HG02973 (cell line): ENCODE measurements around the gene NINJ1.
"Not testable (repeated sequence)": the region's sequence is repeated elsewhere in the genome, so short reads cannot be mapped to it uniquely, and the experiment has no call there.

Source experiments
- ATAC-seq: cut with Tn5 transposase; IDR thresholded peaks from one replicate; pipeline ENCODE4 v1.9.1; 2021; ENCODE audit warnings: moderate library complexity; ENCODE audit not compliant: unreplicated experiment

NINJ1 gene

DNA sequence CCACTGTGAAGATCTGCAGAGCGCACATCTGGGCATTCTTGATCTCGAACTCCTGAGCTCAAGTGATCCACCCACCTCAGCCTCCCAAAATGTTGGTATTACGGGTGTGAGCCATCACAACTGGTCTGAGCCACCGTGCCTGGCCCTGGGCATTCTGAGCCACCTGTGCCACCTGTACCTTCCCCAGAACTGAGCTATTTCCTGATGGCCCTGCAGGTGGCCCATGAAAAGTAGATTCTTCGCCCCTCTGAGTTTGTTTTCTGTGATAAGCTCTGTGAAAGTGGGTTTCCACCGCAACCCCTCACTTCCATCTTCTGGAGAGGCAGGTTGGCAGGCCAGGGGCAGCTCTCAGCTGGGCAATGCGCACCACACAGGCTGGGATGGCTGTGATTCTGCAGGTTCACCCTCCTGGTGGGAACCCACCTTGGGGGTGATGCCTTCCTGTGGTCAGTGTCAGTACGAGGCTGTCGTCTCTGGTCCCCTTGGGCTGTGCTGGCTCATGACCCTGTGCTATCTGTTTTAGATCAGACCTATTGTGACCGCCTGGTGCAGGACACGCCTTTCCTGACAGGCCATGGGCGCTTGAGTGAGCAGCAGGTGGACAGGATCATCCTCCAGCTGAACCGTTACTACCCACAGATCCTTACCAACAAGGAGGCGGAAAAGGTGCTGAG lies 26.8 kb downstream of the NINJ1 start:
- ATAC-seq, result no peak

- no peak for ATAC-seq
These were observed 28.4 kb downstream of the NINJ1 start for GRCh38 chr9:93105620-93106019.

DNA sequence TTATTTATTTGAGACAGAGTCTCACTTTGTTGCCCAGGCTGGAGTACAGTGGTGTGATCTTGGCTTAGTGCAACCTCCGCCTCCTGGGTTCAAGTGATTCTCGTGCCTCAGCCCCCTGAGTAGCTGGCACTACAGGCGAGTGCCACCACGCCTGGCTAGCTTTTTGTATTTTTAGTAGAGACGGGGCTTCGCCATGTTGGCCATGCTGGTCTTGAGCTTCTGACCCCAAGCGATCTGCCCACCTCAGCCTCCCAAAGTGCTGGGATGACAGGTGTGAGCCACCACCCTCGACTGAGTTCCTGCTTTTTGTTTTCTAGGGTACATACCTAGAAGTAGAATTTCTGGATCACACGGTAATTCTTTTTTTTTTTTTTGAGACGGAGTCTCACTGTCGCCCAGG lies 33.0 kb downstream of the NINJ1 start:
- not testable (repeated sequence) for ATAC-seq

- ATAC-seq, result no peak
These were observed 33.8 kb downstream of the NINJ1 start for GRCh38 chr9:93100276-93100636.

DNA sequence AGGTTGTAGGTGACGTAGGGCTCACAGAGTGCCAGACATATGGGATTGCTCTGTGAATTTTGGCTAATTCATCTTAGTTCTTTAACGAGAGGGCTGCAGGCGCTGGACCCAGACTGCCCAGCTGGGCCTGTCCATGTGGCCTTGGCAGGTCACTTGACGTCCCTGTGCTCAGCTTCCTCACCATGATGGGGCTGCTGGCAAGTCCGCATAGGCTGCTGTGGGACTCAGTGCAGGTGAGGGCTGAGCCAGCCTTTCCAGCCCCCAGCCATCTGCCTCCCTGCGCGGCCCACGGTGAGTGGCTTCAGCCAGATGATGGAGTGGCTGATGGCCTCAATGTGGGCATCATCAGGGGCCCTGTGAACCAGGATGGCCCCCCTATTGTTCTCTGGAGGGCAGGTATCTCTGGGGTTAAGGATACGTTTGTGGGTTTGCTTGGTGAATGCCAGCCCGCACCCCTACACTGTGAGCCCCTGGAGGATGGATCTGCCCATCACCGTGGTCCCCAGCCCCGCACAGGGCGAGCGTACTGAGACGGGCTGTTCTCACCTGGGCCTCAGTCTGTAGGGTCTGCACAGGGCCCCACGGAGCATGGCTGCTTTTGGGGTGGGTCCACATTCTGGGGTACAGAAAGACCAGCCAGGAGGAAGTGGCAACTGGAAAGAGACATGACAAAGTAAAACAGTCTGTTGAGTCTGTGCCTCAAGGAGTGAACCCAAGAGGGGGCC lies 34.3 kb downstream of the NINJ1 start:
- no peak for ATAC-seq

DNA sequence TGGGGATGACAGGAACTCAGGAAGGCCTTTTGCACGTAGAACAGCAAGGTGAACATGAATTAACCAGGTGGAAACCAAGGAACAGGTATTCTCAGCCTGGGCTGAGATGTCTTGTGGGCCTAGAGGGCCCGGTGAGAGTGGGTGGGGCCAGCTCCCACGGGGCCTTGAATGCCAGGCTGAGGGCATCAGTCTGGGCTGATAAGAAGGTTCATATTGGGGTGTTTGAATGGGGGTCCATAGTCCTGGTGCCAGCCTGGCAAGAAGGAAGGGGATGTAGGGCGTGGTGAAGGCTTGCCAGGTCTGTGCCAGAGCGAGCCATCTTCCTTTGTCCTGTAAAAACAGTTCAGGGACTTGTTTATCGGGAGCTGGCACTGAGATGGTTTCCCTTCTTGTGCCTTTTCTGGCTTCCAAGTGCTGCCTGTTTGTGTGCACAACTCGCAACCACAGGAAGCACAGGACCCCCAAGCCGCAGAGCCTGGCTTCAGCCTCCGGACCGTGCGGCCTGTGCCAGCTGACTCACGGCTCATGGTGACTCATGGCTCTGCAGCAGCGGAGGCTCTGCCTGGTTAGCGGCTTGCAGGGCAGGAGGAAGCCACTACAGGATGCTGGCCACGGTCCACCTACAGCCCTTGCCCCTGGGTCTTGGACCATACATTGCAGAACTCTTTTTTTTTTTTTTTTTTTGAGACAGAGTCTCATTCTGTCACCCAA lies 35.7 kb downstream of the NINJ1 start:
- no peak for ATAC-seq

- ATAC-seq, result no peak
These were observed 36.4 kb downstream of the NINJ1 start for GRCh38 chr9:93097511-93098201.

GRCh38 chr9:93096811-93097382 lies 37.2 kb downstream of the NINJ1 start:
- ATAC-seq, result no peak

DNA sequence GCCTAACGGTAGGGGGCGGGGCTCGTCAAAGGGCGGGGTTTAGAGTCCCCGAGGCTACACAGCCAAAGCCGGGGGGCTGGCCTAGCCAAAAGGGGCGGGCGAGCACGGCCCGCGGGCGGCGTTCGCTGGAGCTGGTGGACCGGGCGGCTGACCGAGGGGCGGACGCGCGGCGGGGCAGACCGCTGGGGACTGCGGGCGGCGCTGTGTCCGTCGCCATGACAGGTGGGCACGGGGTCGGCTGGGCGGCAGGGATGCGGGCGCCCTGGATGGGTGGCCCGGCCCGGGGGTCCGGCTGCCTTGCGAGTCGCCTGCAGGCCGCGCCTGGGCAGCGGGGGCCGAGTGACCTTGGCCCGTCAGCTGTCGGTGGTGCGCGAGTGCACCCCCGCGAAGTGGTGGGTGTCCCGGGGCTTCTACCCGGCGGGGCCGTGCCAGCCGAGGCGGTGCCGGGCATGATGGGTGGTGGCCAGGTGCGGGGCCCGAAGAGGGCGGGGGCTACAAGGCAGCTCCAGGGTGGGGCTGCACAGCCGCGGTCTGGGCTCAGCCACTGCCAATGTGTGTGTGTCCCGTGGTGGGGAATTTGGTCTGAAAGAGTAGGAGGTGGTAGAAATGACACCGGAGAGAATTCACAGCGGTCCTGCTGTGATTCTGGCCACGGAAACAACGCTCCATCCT lies 37.8 kb downstream of the NINJ1 start, which contains the start of gene CARD19:
TSS of gene CARD19 (plus strand) at position 87 of the 672 bp plus-strand sequence. CDS start at position 216, 129 bp downstream.
- peak; percentile 40 for ATAC-seq

DNA sequence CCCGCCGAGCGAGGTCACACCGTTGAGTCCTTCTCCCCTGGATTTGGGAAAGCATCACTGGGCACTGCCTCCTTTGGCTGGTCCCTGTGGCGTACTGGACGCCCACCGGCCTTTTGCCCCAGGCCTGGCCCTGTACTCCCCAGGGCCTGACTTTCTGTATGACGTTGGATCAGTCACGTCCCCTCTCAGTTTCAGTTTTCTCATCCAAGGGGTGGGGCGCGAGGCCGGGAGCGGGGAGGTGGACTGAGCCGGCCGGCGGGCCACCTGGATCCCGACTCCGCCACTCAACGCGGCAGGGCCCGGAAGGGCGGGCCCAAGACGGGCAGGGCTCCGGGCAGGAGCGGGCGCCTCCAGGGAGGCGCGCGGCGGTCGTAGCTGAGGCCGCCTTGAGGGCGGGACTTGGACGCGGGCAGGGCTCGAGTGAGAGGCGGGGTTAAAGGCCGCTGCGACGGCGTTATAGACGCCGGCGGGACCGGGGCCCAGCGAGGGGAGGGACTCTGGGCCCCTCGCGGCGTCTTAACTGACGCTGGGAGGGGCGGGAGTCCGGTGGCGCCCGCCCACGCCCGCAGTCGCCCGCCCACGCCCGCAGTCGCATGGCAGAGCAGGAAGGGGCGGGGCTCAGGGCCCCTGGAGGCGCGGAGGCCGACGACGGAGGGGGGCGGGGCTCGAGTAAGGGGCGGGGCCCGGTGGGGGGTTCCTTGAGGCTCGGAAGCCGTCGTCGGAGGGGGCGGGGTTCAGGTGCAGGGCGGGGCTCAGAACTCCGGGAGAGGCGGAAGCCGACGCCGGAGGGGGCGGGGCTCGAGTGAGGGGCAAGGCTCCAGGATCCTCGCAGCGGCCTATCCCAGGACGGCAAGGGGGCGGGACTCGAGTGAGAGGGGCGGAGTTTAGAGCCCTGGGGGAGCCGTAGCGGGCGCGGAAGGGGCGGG lies 38.6 kb downstream of the NINJ1 start:
- peak; percentile 54 for ATAC-seq

DNA sequence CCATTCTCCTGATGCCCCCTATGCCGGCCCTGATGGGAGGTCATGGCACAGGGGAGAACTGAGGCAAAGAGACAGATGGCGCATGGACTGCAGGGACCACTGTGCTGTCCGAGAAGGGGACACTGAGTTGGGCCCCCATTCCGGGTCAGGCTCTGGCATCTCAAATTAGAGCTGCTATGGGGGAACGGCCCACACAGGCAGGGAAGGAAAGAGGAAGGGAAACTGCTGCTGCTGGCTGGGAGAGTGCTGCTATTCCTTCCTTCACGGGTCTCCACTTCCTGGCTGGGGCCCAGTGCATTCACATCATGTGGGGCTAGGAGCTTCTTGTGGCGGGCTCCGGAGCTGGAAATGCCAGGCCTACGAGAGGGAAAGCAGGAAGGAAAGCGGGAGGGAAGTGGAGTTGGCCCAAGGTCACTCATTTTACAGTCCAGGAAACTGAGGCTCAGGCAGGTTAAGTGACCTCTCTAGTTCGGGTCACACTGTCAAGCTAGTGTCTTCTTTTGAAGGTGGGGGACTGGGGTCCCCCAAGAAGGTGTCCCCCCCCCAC lies 39.3 kb downstream of the NINJ1 start:
- ATAC-seq, result no peak

DNA sequence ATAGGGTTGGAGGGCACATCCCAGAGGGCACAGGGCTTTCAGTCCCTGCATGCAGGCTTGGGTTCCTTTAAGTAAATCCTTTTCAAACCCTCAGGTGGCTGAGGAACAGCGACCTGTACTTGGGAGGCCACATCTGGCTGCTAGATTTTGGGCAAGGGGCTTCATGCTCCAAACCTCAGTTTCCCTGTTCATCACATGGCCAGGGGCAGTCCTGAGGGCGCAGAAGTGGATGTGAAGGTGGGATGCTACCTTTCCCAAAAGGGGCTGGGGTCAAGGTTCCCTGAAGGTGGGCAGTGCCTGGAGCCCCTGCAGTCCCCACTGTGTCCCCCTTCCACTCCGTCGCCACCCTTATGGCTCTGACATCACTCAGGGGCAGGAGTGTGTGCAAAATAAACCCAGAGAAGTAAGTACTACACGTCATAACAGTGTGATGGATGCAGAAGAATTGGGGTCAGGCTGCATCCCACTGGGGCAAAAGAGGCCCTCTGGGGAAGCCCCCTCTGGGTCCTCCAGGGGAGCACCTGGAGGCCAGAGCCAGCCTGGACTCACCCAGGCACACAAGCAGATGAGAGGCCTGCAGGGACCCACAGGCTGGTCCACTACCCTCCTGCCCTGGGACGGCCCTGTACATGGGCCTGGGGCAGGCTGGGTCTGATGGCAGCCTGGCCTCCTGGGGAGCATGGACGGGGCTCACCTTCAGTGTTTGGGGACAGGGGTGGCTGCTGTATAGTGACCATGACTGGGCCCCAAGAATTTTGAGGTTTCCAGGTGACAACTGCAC lies 40.0 kb downstream of the NINJ1 start:
- no peak for ATAC-seq

- no peak for ATAC-seq
These were observed 40.7 kb downstream of the NINJ1 start for GRCh38 chr9:93093127-93093876.

GRCh38 chr9:93092251-93092991 lies 41.6 kb downstream of the NINJ1 start:
- ATAC-seq, result no peak

- ATAC-seq, result no peak
These were observed 42.5 kb downstream of the NINJ1 start for GRCh38 chr9:93091453-93092081.

DNA sequence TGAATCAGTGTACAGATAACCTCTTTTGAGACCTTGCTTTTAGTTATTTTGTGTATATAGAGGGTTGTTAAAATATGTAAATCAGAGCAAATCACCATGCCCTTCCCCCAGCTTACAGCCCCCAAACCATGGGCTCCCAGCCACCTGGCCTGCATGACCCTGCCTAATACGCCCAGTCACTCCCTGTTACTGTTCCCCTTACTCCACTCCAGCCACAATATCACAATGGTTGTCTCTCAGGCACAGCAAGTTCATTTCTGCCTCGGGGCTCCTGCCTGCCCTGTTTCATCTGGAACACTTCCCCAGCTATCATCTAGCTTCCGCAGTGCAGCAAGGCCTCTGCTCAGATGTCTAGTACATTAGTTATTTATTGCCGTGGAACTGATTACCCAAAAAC lies 43.0 kb downstream of the NINJ1 start:
- no peak for ATAC-seq
